OCI-LY7 (cell line): ENCODE data around the gene THAP4.

ENCODE experiments used
- EZH2phosphoT487 ChIP-seq: fragments of 200-600 bp; sonication (generic); IDR thresholded peaks from 2 replicates; pipeline ENCODE4 v1.6.1; 2018; ENCODE audit warnings: low read depth, borderline replicate concordance, mild to moderate bottlenecking, mixed run types, antibody characterized with exemption, low read length, moderate library complexity, mixed read lengths
- TF ChIP-seq, protein P1 (sequence below): fragments of 200-600 bp; sonication (generic); conservative IDR thresholded peaks from 2 replicates; pipeline ENCODE4 v1.5.1; 2014; ENCODE audit warnings: mild to moderate bottlenecking, antibody characterized with exemption, low read length, moderate library complexity, mixed read lengths

DNA sequence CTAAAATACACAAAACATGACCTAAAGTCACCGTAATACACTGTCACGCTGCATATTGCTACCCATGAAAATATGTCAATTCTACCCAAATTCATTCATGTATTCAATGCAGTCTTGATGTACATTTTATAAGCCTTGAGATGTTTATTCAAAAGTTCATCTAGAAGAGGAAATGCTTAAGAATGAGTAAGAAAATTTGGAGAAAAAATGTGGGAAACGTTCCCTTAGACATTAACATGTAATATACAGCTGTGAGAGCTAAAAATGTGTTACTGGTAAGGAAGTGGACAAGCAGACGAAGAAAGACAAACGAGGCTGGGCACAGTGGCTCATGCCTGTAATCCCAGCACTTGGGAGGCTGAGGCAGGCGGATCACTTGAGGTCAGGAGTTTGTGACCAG, 37.3 kb downstream of the THAP4 start:
- TF ChIP-seq, protein P1, sequence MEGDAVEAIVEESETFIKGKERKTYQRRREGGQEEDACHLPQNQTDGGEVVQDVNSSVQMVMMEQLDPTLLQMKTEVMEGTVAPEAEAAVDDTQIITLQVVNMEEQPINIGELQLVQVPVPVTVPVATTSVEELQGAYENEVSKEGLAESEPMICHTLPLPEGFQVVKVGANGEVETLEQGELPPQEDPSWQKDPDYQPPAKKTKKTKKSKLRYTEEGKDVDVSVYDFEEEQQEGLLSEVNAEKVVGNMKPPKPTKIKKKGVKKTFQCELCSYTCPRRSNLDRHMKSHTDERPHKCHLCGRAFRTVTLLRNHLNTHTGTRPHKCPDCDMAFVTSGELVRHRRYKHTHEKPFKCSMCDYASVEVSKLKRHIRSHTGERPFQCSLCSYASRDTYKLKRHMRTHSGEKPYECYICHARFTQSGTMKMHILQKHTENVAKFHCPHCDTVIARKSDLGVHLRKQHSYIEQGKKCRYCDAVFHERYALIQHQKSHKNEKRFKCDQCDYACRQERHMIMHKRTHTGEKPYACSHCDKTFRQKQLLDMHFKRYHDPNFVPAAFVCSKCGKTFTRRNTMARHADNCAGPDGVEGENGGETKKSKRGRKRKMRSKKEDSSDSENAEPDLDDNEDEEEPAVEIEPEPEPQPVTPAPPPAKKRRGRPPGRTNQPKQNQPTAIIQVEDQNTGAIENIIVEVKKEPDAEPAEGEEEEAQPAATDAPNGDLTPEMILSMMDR, result no peak
- TF ChIP-seq EZH2phosphoT487, result no peak
